ENCODE results near the gene SUMF2. TPM values are rescaled to one million over a fixed set of nuclear protein-coding genes. Genes with fewer than 3 reads are reported as not detected.
"Not testable (repeated sequence)": the region's sequence is repeated elsewhere in the genome, so short reads cannot be mapped to it uniquely, and the experiment has no call there.

The SUMF2 gene
- total RNA-seq, result 100 to 1,000 TPM in 2 of 4 donors, 10 to 100 TPM in 2; 93.4 to 134 (median 113) TPM

GRCh38 chr7:56063882-56064625 lies at the start of gene SUMF2:
Gene SUMF2, plus strand, starts transcription at chr7:56064286. Its CDS starts 26 bp downstream, at chr7:56064312.
- H3K36me3 ChIP-seq, result peaks cover 46% of the 10 kb centered on the region
- H3K4me1 ChIP-seq, result peaks cover 17% of the 10 kb centered on the region
- WGBS, result 0% methylated on average over 15 of the region's 49 CpGs
- peak within 1 kb of the TSS; percentile 87 for H3K4me3 ChIP-seq
- no peaks in the 10 kb centered on the region for H3K9me3 ChIP-seq
- no peak for TF ChIP-seq EP300 (IDR thresholded peaks at IDR 0.05)
- peak in 1 of 2 donors; percentile 81 for TF ChIP-seq POLR2A (IDR thresholded peaks at IDR 0.05)
- TF ChIP-seq POLR2AphosphoS5 (IDR thresholded peaks at IDR 0.05), result peak in 2 of 3 donors; percentile 57 to 86
- no peak for TF ChIP-seq CTCF (IDR thresholded peaks at IDR 0.05)
- no peaks in the 10 kb centered on the region for H3K27me3 ChIP-seq
- H3K27ac ChIP-seq, result peak within 1 kb of the TSS; percentile 94
- DNase-seq (ENCODE audit: low spot score in 2 of 2), result peak; percentile 92 to 93

GRCh38 chr7:56017015-56017414 lies 47.1 kb upstream of the SUMF2 start:
- H3K27ac ChIP-seq; H3K4me3 ChIP-seq; H3K9me3 ChIP-seq; DNase-seq (ENCODE audit: low spot score in 2 of 2); H3K4me1 ChIP-seq; H3K27me3 ChIP-seq: not testable (repeated sequence)
- WGBS, result 92% methylated on average over 3 of the region's 3 CpGs
- peaks cover 28% of the 10 kb centered on the region for H3K36me3 ChIP-seq

GRCh38 chr7:56019501-56019900 lies 44.6 kb upstream of the SUMF2 start:
- H3K27me3 ChIP-seq, result no peaks in the 10 kb centered on the region
- no peak for DNase-seq (ENCODE audit: low spot score in 2 of 2)
- no peaks in the 10 kb centered on the region for H3K4me1 ChIP-seq
- TF ChIP-seq POLR2A (IDR thresholded peaks at IDR 0.05) (no peak), EP300 (IDR thresholded peaks at IDR 0.05) (no peak), POLR2AphosphoS5 (IDR thresholded peaks at IDR 0.05) (no peak)
- no peak overlapping the region for H3K4me3 ChIP-seq
- no peaks in the 10 kb centered on the region for H3K9me3 ChIP-seq
- WGBS, result 80% methylated on average over 9 of the region's 9 CpGs
- no peak overlapping the region for H3K27ac ChIP-seq
- peaks cover 16% of the 10 kb centered on the region for H3K36me3 ChIP-seq

- H3K36me3 ChIP-seq, result peaks cover 16% of the 10 kb centered on the region
- TF ChIP-seq POLR2AphosphoS5 (IDR thresholded peaks at IDR 0.05) (no peak), EP300 (IDR thresholded peaks at IDR 0.05) (no peak), POLR2A (IDR thresholded peaks at IDR 0.05) (no peak), CTCF (IDR thresholded peaks at IDR 0.05) (no peak)
- no peak for DNase-seq (ENCODE audit: low spot score in 2 of 2)
Measured at GRCh38 chr7:56023500-56023899, 40.6 kb upstream of the SUMF2 start.

GRCh38 chr7:56026538-56026937 lies 37.5 kb upstream of the SUMF2 start:
- no peak overlapping the region for H3K4me3 ChIP-seq
- no peaks in the 10 kb centered on the region for H3K4me1 ChIP-seq
- H3K36me3 ChIP-seq, result no peaks in the 10 kb centered on the region
- no peak for DNase-seq (ENCODE audit: low spot score in 2 of 2)
- TF ChIP-seq CTCF (IDR thresholded peaks at IDR 0.05) (no peak), POLR2AphosphoS5 (IDR thresholded peaks at IDR 0.05) (no peak), POLR2A (IDR thresholded peaks at IDR 0.05) (no peak), EP300 (IDR thresholded peaks at IDR 0.05) (no peak)
- no peak overlapping the region for H3K27ac ChIP-seq
- 81% methylated on average over 2 of the region's 2 CpGs for WGBS
- no peaks in the 10 kb centered on the region for H3K27me3 ChIP-seq
- no peaks in the 10 kb centered on the region for H3K9me3 ChIP-seq

More at GRCh38 chr7:56023500-56023899, 40.6 kb upstream of the SUMF2 start:
- Histone ChIP-seq H3K9me3 (no peaks in the 10 kb centered on the region), H3K4me3 (no peak overlapping the region), H3K27me3 (no peaks in the 10 kb centered on the region), H3K27ac (no peak overlapping the region), H3K4me1 (no peaks in the 10 kb centered on the region)

- Histone ChIP-seq H3K36me3 (no peaks in the 10 kb centered on the region), H3K27me3 (no peaks in the 10 kb centered on the region), H3K4me3 (no peak overlapping the region), H3K4me1 (peaks cover 8% of the 10 kb centered on the region), H3K9me3 (no peaks in the 10 kb centered on the region), H3K27ac (no peak overlapping the region)
- no peak for TF ChIP-seq CTCF (IDR thresholded peaks at IDR 0.05)
- no peak for TF ChIP-seq POLR2AphosphoS5 (IDR thresholded peaks at IDR 0.05)
- no peak for TF ChIP-seq POLR2A (IDR thresholded peaks at IDR 0.05)
- no peak for TF ChIP-seq EP300 (IDR thresholded peaks at IDR 0.05)
- DNase-seq (ENCODE audit: low spot score in 2 of 2), result no peak
- 91% methylated on average over 9 of the region's 9 CpGs for WGBS
Measured at GRCh38 chr7:56028942-56029630, 35.0 kb upstream of the SUMF2 start.

Data from suprapubic skin (tissue), 4 donors.